T1000 (cell line): ENCODE data around the gene ZNF287.

Source experiments
- DNase-seq: peaks from one replicate; lab custom pipeline; 2025; ENCODE audit warnings: mixed read lengths; lab: John Stamatoyannopoulos, UW

ZNF287 gene

DNA sequence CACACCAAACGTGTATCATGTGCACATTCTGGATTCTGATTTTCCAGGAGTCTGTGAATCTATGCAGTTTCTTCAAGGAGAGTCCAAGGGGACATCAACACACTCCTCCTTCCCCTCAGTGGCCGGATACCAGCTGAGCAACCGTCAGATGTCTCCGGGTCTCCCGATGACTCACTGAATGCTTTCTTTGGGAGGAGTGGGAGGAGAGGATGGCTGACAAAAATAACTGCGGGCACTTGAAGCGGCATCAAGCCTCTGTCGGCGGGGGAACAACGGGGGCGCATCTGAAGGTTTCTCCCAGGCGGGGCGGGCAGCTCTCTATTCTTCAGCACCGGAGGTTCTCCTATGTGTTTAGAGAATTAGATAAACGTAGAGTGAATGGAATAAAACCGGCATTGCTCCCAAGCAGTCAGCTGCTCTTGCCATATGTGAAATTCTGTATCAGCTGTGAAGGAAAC, 52.4 kb downstream of the ZNF287 start:
- no peak for DNase-seq

DNA sequence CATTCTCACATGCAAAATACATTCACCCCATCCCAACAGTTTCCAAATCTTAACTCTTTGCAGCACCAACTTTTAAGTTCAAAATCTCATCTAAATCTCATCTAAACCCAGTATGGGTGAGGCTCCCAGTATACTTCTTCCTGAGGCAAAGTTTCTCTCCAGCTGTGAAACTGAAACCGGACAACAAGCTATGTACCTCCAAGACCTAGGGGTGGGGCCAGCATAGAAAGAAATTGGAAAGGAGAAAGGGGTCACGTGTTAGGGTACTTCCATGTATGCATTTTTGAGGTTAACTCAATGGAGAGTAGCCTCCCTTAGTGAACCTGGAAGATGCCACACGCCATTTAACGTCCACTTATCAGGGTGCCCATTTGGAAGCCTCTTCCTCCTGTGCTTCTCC, 53.1 kb downstream of the ZNF287 start:
- DNase-seq = no peak

GRCh38 chr17:16513873-16514272, 55.1 kb downstream of the ZNF287 start:
- DNase-seq = no peak

- no peak for DNase-seq
Measured at GRCh38 chr17:16512011-16512410, 57.0 kb downstream of the ZNF287 start.

DNA sequence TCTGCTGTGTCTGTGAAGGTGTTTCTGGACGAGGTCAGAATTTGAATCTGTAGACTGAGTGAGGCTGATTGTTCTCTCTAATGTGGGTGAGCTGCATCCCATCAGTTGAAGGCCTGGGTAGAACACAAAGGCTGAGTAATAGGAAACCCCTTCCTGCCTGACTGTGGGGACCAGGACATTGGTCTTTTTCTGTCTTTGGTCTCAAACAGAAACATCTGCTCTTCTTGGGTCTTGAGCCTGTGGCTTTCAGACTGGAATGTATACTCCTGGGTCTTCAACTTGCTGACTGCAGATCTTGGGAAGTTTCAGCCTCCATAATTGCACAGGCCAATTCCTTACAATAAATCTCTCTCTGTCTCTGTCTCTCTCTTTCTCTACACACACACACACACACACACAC, 57.4 kb downstream of the ZNF287 start:
- no peak for DNase-seq

GRCh38 chr17:16507918-16508533, 61.0 kb downstream of the ZNF287 start:
- no peak for DNase-seq

DNA sequence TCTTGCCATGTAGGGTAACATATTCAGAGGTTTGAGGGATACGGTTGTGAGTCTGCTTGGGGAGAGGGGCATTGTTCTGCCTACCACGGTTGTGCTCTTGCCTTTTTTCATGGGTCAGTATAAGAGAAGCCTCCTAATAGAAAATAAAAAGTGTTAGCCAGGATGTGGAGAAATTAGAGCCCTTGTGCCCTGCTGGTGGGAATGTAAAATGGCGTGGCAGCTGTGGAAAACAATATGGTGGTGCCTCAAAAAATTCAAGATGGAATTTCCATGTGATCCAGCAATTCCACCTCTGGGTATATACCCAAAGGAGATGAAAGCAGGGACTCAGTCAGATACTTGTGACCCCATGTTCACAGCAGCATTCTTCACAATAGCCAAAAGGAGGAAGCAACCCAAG, 62.8 kb downstream of the ZNF287 start:
- DNase-seq = no peak

DNA sequence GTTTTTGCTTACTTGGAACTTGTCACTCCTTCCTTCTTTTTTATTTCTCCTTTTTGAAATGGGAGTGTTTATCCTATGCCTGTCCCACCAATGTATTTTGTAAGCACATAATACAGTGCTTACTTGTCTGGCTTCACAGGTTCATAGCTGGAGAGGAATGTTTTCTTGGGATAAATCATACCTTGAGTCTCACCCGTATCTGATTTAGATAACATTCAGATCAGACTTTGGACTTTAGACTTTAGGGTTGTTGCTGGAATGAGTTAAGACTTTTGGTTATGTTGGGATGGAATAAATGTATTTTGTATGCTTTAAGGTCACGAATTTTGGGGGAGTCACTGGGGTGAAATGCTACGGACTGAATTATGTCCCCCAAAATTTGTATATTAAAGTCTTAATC, 64.0 kb downstream of the ZNF287 start:
- no peak for DNase-seq
